Natural killer cell (primary cell): Measurements from ENCODE around the gene CFC1. TPM values are rescaled to one million over a fixed set of nuclear protein-coding genes. Genes with fewer than 3 reads are reported as not detected.
A peak's percentile ranks its signal among the peaks of the same experiment; 100 is the strongest.
"Not testable (repeated sequence)": the region's sequence is repeated elsewhere in the genome, so short reads cannot be mapped to it uniquely, and the experiment has no call there.

Experiments
- ATAC-seq, 3 donors: fragments of 150-1000 bp in 2 of 3; fragments of 200-7000 bp in 1 of 3; cut with Tn5 transposase; 1 replicate in 1 of 3; 2 replicates in 2 of 3; pipeline ENCODE4 v1.10.0; 2021; ENCODE audit warnings: mild to moderate bottlenecking in 2 of 3, moderate library complexity in 2 of 3
- DNase-seq, 2 donors: peaks; one replicate each; pipeline versions ENCODE4 v3.0.0 to v3.0.0-alpha.2; 2013 to 2021; ENCODE audit warnings: mixed read lengths in 1 of 2
- H3K27ac ChIP-seq: one replicate; pipeline ENCODE4 v1.5.1; 2013; ENCODE audit warnings: mild to moderate bottlenecking, low read length
- H3K27me3 ChIP-seq: one replicate; pipeline ENCODE4 v1.6.1; 2013; ENCODE audit warnings: low read length; ENCODE audit not compliant: control insufficient read depth, insufficient read depth
- H3K36me3 ChIP-seq: one replicate; pipeline ENCODE4 v1.6.1; 2013; ENCODE audit warnings: low read length; ENCODE audit not compliant: control insufficient read depth, insufficient read depth
- H3K4me1 ChIP-seq: one replicate; pipeline ENCODE4 v1.6.1; 2013; ENCODE audit warnings: low read length; ENCODE audit not compliant: control insufficient read depth, insufficient read depth
- H3K4me3 ChIP-seq: one replicate; pipeline ENCODE4 v1.5.1; 2013; ENCODE audit warnings: low read length
- H3K9me3 ChIP-seq: one replicate; pipeline ENCODE4 v1.6.1; 2013; ENCODE audit warnings: low read length; ENCODE audit not compliant: control insufficient read depth, insufficient read depth
- H3K27ac Mint-ChIP-seq, 2 donors: one replicate each; pipeline ENCODE4 v1.8.0; 2022; ENCODE audit warnings: mild to moderate bottlenecking in 2 of 2, mixed read lengths in 2 of 2, moderate library complexity in 1 of 2
- H3K27me3 Mint-ChIP-seq, 2 donors: one replicate each; pipeline ENCODE4 v1.8.0; 2022; ENCODE audit warnings: low read depth in 2 of 2, mixed read lengths in 2 of 2
- H3K36me3 Mint-ChIP-seq: one replicate; pipeline ENCODE4 v1.8.0; 2022; ENCODE audit warnings: mixed read lengths
- H3K4me1 Mint-ChIP-seq, 2 donors: one replicate each; pipeline ENCODE4 v1.8.0; 2022; ENCODE audit warnings: mixed read lengths in 2 of 2
- H3K4me3 Mint-ChIP-seq: one replicate; pipeline ENCODE4 v1.8.0; 2022; ENCODE audit warnings: mild to moderate bottlenecking, moderate library complexity, mixed read lengths
- H3K9me3 Mint-ChIP-seq, 2 donors: one replicate each; pipeline ENCODE4 v1.8.0; 2022; ENCODE audit warnings: mixed read lengths in 2 of 2
- WGBS: methylation state at CpG from one replicate; pipeline ENCODE4 v1.1.7; 2013; ENCODE audit warnings: missing lambda C conversion rate; ENCODE audit not compliant: insufficient coverage; 5-methylcytosine and 5-hydroxymethylcytosine counted together
- intact Hi-C: fragments of 100-400 bp; cut with micrococcal nuclease; formaldehyde crosslinking; loops from one replicate; pipeline ENCODE4 v1.14.2; 2022
- total RNA-seq, 4 donors: library from RNA; stranded (reverse); fragments of 120-200 nt in 1 of 4; gene quantifications; one replicate each; pipeline versions ENCODE4 v1.2.3 to v1.2.4, GENCODE V29; 2013 to 2022

CFC1 gene
- total RNA-seq, 3 donors from 2014 or later (not counting 1 experiment from before 2014, with no cell fraction given), result not detected

DNA sequence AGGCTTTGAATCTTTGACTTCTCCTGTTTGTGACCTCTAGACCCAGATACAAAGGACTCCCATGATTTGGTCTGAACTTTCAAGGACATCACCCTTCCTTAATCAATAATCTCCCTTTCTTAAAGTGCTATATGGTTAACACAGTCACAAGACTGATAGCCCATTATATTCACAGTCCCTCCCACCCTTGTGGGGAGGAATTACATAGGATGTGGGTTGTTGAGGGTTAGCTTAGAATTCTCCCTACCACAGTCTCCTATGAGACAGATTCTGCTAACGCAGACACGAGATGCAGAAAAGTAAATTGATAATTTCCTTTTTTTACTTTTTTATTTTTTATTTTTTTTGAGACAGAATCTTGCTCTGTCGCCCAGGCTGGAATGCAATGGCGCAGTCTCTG lies 45.2 kb downstream of the CFC1 start:
- H3K4me1 Mint-ChIP-seq, intact Hi-C loops, H3K27ac ChIP-seq, H3K27me3 Mint-ChIP-seq, H3K27me3 ChIP-seq, H3K4me3 ChIP-seq, H3K9me3 ChIP-seq, H3K4me1 ChIP-seq, DNase-seq, H3K9me3 Mint-ChIP-seq, H3K27ac Mint-ChIP-seq, H3K36me3 ChIP-seq, H3K4me3 Mint-ChIP-seq, H3K36me3 Mint-ChIP-seq: not testable (repeated sequence)
- peak; percentile 49 to 79 (median 56) for ATAC-seq
- no CpG with 5 or more reads among the region's 4 CpGs for WGBS

DNA sequence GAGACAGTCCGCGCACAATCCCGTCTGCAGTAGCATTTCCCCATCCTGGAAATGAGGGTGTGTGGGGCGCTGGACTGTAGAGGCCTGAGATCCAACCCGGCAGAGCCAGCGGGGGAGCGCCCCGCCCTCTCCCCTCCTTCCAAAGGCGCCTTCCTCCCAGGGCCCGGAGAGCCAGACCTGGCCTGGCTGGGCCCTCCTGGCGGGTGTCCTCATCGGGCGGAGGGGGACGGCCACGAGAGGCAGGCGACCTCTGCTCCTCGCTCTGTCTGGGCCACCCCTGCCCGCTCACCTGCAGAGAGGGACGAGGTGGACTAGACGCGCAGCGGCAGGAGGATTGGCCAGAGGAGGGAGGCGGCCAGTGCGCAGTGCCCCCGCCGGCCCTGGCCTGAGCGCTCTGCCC lies 49.9 kb downstream of the CFC1 start:
- ATAC-seq, DNase-seq, H3K4me1 Mint-ChIP-seq, H3K27ac Mint-ChIP-seq, H3K27ac ChIP-seq, H3K27me3 ChIP-seq, H3K9me3 Mint-ChIP-seq, H3K36me3 ChIP-seq, intact Hi-C loops, H3K4me3 ChIP-seq, H3K36me3 Mint-ChIP-seq, H3K9me3 ChIP-seq, H3K4me1 ChIP-seq, H3K27me3 Mint-ChIP-seq, H3K4me3 Mint-ChIP-seq: not testable (repeated sequence)
- no CpG with 5 or more reads among the region's 27 CpGs for WGBS

DNA sequence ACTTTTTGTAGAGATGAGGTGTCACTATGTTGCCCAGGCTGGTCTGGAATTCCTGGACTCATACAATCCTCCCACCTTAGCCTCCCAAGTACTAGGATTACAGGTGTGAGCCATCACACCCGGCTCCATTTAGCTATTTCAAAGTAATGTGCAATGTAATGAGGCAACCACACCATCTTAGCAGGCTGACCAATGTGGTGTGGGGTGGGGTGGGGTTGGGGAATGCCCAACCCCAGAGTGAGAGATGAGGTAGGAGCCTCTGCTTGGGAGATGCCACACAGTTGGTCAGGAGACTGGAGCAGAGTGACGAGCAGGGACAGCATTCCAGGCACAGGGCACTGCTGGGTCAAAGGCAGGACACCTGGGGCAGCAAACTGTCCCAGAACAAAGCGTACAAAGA lies 51.0 kb downstream of the CFC1 start:
- H3K36me3 Mint-ChIP-seq, H3K27me3 Mint-ChIP-seq, H3K9me3 ChIP-seq, H3K27ac Mint-ChIP-seq, H3K4me3 ChIP-seq, H3K4me3 Mint-ChIP-seq, H3K4me1 Mint-ChIP-seq, intact Hi-C loops, H3K36me3 ChIP-seq, DNase-seq, H3K27ac ChIP-seq, H3K27me3 ChIP-seq, H3K4me1 ChIP-seq, H3K9me3 Mint-ChIP-seq: not testable (repeated sequence)
- peak in 2 of 3 donors; percentile 27 to 58 for ATAC-seq
- no CpG with 5 or more reads among the region's 3 CpGs for WGBS

DNA sequence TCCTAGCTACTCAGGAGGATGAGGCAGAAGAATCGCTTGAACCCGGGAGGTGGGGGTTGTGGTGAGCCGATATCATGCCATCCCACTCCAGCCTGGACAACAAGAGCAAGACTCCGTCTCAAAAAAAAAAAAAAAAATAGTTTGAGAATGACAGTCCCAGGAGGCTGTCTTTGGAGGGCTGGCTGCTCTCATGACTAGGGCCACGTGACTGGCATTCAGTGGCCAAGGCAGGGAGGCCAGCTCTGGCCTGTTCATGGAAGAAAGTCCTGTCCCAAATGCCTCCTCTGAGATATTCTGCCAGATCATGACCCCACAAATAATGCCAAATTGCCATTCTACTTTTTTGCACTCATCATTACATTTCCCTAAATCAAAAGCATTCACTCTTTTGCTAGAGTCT lies 54.4 kb downstream of the CFC1 start:
- WGBS, result no CpG with 5 or more reads among the region's 5 CpGs
- H3K9me3 Mint-ChIP-seq, ATAC-seq, intact Hi-C loops, H3K36me3 ChIP-seq, H3K4me1 ChIP-seq, DNase-seq, H3K27ac Mint-ChIP-seq, H3K4me3 Mint-ChIP-seq, H3K27me3 Mint-ChIP-seq, H3K27ac ChIP-seq, H3K9me3 ChIP-seq, H3K36me3 Mint-ChIP-seq, H3K4me3 ChIP-seq, H3K27me3 ChIP-seq, H3K4me1 Mint-ChIP-seq: not testable (repeated sequence)

DNA sequence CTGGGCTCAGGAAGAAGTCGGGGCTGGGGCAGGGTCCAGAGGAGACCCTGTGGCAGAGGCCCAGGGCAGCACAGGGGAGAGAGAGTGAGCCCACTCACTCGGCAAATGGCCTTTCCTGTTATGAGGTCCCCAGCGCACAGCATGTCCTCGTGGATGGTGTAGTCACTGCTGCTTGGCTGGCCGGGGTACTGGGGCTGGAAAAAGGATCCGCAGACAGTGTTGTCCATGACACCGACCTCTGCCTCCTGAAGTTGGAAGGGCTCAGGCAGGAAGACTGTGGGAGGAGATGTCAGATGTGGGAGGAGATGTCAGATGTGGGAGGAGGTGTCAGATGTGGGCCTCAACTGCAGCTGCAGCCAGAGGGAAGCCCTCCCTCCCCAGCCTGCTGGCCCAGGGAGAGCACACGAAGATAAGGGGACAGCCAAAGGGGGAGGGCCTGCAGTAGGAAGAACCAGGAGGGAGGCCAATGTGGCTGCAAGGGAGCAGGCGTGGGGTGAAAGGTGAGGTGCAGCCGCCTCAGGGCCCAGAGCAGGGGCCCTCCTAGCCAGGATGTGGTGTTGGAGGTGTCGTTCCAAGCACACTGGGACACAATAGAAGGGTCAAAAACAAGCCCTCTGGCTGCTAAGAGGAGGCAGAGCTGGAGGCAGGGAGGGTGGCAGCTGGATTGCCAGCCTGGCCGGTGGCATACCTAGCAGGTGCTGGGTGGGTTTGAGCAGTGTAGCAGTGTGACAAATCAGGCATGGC lies 55.4 kb downstream of the CFC1 start:
- no CpG with 5 or more reads among the region's 12 CpGs for WGBS
- intact Hi-C loops, H3K4me3 Mint-ChIP-seq, DNase-seq, H3K4me3 ChIP-seq, H3K4me1 ChIP-seq, H3K9me3 ChIP-seq, H3K36me3 ChIP-seq, H3K27ac ChIP-seq, H3K27me3 ChIP-seq, H3K4me1 Mint-ChIP-seq, H3K9me3 Mint-ChIP-seq, H3K36me3 Mint-ChIP-seq, H3K27ac Mint-ChIP-seq, H3K27me3 Mint-ChIP-seq: not testable (repeated sequence)
- peak; percentile 68 to 81 (median 79) for ATAC-seq

DNA sequence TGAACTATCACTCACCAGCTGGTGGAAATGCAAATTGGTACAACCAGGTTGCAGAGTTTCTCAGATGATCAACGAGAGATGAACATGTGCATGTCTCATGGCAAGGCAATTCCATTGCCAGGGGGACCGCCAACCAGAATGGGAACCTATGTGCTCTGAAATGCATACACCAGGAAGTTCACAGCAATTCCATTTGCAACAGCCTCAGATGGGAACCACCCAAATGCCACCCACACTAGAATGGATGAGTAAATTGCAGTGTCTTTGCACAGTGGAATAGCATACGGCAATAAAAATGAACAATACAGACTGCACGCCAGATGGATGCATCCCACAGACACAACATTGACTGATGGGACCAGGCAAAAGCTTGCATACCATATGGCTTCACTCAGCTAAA lies 56.6 kb downstream of the CFC1 start:
- H3K27ac Mint-ChIP-seq, H3K9me3 ChIP-seq, H3K27me3 ChIP-seq, H3K9me3 Mint-ChIP-seq, H3K4me3 Mint-ChIP-seq, H3K27ac ChIP-seq, H3K4me1 ChIP-seq, H3K36me3 ChIP-seq, H3K4me3 ChIP-seq, ATAC-seq, H3K4me1 Mint-ChIP-seq, H3K36me3 Mint-ChIP-seq, DNase-seq, H3K27me3 Mint-ChIP-seq, intact Hi-C loops: not testable (repeated sequence)
- no CpG with 5 or more reads among the region's 4 CpGs for WGBS

Other genes starting within 250 kb of the CFC1 start
- 100 to 1,000 TPM; 189 to 194 (median 192) TPM for gene PTPN18, start 243.5 kb downstream of the CFC1 start, total RNA-seq
- not detected for gene POTEI, start 90.2 kb downstream of the CFC1 start, total RNA-seq
- not detected for gene CFC1B, start 78.4 kb downstream of the CFC1 start, total RNA-seq
- gene POTEJ, start 11.9 kb upstream of the CFC1 start, total RNA-seq, result not detected
- not detected for gene GPR148, start 129.5 kb upstream of the CFC1 start, total RNA-seq
- not detected for gene AMER3, start 156.0 kb upstream of the CFC1 start, total RNA-seq
- under 1 TPM in 1 of 3 donors, not detected in 2; 0.11 TPM for gene ARHGEF4, start 237.3 kb upstream of the CFC1 start, total RNA-seq